ENCODE results near the gene GDPGP1.

DNA sequence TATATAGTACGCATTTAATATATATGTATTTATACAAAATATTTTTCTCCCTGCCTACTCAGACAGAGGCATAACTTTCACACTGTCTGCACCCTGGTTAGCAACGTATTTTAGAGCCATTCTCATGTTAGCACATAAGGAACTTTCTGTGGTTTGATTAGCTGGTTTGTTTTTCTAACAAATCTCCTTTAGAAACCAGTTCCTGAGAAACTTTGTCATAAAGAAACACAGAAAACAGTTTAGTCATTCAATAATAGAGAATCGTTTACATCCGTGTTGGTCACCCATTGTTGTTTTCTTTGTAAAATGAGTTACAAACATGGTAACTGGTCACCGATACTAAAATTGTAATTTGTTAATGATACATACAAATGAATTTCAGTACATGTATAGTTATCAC, 25.5 kb downstream of the GDPGP1 start:
- TF ChIP-seq CTCF (IDR thresholded peaks at IDR 0.05; ENCODE audit: insufficient read depth, low read depth, low read length) (no peak), EZH2 (IDR thresholded peaks at IDR 0.05; ENCODE audit: insufficient read depth, low read length) (no peak)
